Measurements from ENCODE around the gene RAD54L.
"Not testable (repeated sequence)": the region's sequence is repeated elsewhere in the genome, so short reads cannot be mapped to it uniquely, and the experiment has no call there.

RAD54L gene

DNA sequence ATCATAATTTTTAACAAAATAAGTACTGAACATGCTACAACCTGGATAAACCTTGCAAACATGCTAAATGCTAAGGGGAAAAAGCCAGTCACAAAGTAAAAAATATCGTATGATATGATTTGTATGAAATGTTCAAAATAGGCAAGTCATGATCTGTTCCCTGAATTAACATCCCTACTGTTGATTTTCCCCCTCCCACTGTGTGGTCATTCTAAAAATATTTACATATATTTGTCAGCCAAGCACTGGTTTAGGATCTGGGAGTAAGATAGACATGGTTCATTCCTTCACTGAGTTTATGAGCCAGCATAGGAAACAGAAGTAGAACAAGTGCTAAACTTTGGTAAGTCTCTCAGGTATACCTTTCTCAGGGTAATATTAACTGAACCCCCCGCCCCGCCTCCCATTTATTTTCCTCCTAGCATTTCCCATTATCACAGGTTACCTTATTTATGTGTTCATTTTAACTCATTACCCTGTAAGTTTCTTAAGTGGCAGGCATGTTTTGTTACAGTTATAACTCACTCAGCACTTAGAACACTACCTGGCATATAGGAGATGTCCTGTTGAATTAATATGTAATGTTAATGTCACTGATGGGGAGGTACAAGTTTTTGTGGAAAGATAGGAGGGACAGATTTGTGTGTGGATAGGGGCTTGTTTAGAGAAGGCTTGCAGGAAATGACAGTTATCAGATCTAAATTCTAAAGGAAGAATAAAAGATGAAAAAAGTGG, 68.3 kb downstream of the RAD54L start:
- Histone ChIP-seq H3K27ac (replicated peaks) (no peak overlapping the region), H3K27me3 (ENCODE audit: insufficient read depth, poor library complexity, severe bottlenecking) (no peaks in the 10 kb centered on the region), H3K4me3 (replicated peaks; ENCODE audit: insufficient read depth, low read length) (no peak overlapping the region)
- DNase-seq (ENCODE audit: low read depth in 1 of 2, low spot score in 1 of 2), result no peak
- TF ChIP-seq GABPA (IDR thresholded peaks at IDR 0.05; ENCODE audit: low read depth), result no peak
- TF ChIP-seq, protein P1, sequence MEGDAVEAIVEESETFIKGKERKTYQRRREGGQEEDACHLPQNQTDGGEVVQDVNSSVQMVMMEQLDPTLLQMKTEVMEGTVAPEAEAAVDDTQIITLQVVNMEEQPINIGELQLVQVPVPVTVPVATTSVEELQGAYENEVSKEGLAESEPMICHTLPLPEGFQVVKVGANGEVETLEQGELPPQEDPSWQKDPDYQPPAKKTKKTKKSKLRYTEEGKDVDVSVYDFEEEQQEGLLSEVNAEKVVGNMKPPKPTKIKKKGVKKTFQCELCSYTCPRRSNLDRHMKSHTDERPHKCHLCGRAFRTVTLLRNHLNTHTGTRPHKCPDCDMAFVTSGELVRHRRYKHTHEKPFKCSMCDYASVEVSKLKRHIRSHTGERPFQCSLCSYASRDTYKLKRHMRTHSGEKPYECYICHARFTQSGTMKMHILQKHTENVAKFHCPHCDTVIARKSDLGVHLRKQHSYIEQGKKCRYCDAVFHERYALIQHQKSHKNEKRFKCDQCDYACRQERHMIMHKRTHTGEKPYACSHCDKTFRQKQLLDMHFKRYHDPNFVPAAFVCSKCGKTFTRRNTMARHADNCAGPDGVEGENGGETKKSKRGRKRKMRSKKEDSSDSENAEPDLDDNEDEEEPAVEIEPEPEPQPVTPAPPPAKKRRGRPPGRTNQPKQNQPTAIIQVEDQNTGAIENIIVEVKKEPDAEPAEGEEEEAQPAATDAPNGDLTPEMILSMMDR (IDR thresholded peaks at IDR 0.05; ENCODE audit: insufficient read depth, low read length), result no peak
- TF ChIP-seq, protein P2, sequence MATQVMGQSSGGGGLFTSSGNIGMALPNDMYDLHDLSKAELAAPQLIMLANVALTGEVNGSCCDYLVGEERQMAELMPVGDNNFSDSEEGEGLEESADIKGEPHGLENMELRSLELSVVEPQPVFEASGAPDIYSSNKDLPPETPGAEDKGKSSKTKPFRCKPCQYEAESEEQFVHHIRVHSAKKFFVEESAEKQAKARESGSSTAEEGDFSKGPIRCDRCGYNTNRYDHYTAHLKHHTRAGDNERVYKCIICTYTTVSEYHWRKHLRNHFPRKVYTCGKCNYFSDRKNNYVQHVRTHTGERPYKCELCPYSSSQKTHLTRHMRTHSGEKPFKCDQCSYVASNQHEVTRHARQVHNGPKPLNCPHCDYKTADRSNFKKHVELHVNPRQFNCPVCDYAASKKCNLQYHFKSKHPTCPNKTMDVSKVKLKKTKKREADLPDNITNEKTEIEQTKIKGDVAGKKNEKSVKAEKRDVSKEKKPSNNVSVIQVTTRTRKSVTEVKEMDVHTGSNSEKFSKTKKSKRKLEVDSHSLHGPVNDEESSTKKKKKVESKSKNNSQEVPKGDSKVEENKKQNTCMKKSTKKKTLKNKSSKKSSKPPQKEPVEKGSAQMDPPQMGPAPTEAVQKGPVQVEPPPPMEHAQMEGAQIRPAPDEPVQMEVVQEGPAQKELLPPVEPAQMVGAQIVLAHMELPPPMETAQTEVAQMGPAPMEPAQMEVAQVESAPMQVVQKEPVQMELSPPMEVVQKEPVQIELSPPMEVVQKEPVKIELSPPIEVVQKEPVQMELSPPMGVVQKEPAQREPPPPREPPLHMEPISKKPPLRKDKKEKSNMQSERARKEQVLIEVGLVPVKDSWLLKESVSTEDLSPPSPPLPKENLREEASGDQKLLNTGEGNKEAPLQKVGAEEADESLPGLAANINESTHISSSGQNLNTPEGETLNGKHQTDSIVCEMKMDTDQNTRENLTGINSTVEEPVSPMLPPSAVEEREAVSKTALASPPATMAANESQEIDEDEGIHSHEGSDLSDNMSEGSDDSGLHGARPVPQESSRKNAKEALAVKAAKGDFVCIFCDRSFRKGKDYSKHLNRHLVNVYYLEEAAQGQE (IDR thresholded peaks at IDR 0.05; ENCODE audit: insufficient replicate concordance, low read depth), result no peak
- TF ChIP-seq SPI1 (IDR thresholded peaks at IDR 0.05; ENCODE audit: borderline replicate concordance, low read depth), result no peak
- no peak for TF ChIP-seq POLR2AphosphoS5 (IDR thresholded peaks at IDR 0.05; ENCODE audit: low read depth)

DNA sequence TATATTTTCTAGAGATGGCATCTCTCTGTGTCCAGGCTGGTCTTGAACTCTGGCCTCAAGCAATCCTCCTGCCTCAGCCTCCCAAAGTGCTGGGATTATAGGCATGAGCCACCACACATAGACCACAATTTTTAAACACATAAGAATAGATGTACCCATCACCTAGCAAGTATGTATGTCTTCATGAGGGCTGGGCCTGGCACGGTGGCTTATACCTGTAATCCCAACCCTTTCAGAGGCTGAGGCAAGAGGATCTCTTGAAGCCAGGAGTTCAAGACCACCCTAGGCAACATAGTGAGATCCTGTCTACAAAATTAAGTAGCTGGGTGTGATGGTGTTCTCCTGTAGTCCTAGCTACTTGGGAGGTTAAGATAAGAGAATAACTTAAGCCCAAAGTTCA, 69.8 kb downstream of the RAD54L start:
- Histone ChIP-seq H3K4me3 (replicated peaks; ENCODE audit: insufficient read depth, low read length) (no peak overlapping the region), H3K27ac (replicated peaks) (no peak overlapping the region), H3K27me3 (ENCODE audit: insufficient read depth, poor library complexity, severe bottlenecking) (no peaks in the 10 kb centered on the region)
- DNase-seq (ENCODE audit: low read depth in 1 of 2, low spot score in 1 of 2), result no peak
- no peak for TF ChIP-seq GABPA (IDR thresholded peaks at IDR 0.05; ENCODE audit: low read depth)
- TF ChIP-seq POLR2AphosphoS5 (IDR thresholded peaks at IDR 0.05; ENCODE audit: low read depth), result 0 out of 2 replicates have a peak, but pooled peaks have one; percentile 33
- TF ChIP-seq, protein P2 (IDR thresholded peaks at IDR 0.05; ENCODE audit: insufficient replicate concordance, low read depth), result no peak

DNA sequence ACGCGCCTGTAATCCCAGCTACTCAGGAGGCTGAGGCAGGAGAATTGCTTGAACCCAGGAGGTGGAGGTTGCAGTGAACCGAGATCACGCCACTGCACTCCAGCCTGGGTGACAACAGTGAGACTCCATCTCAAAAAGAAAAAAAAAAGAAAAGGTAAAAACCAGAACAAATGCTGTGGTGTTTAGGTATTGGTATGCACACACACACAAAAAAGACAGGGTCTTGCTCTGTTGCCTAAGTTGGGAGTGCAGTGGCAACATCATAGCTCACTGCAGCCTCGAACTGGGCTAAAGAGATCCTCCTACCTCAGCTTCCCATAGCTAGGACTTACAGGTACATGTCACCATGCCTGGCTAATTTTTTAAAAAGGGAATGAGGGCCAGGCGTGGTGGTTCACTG, 71.7 kb downstream of the RAD54L start:
- not testable (repeated sequence) for H3K4me3 ChIP-seq (replicated peaks; ENCODE audit: insufficient read depth, low read length); H3K27ac ChIP-seq (replicated peaks); DNase-seq (ENCODE audit: low read depth in 1 of 2, low spot score in 1 of 2); H3K27me3 ChIP-seq (ENCODE audit: insufficient read depth, poor library complexity, severe bottlenecking)

DNA sequence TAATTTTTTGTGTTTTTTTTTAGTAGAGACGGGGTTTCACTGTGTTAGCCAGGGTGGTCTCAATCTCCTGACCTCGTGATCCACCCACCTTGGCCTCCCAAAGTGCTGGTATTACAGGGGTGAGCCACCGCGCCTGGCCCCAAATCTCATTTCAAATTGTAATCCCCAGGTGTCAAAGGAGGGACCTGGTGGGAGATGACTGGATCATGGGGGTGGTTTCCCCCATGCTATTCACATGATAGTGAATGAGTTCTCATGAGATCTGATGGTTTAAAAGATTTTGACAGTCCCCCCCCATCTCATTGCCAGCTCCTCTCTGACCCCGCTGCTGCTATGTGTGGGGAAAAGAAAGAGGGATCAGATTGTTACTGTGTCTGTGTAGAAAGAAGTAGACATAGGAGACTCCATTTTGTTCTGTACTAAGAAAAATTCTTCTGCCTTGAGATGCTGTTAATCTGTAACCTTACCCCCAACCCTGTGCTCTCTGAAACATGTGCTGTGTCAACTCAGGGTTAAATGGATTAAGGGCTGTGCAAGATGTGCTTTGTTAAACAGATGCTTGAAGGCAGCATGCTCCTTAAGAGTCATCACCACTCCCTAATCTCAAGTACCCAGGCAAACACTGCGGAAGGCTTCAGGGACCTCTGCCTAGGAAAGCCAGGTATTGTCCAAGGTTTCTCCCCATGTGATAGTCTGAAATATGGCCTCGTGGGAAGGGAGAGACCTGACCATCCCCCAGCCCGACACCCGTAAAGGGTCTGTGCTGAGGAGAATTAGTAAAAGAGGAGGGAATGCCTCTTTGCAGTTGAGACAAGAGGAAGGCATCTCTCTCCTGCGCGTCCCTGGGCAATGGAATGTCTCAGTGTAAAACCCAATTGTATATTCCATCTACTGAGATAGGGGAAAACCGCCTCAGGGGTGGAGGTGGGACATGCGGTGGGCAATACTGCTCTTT, 72.7 kb downstream of the RAD54L start:
- DNase-seq (ENCODE audit: low read depth in 1 of 2, low spot score in 1 of 2); H3K27ac ChIP-seq (replicated peaks); H3K4me3 ChIP-seq (replicated peaks; ENCODE audit: insufficient read depth, low read length); H3K27me3 ChIP-seq (ENCODE audit: insufficient read depth, poor library complexity, severe bottlenecking): not testable (repeated sequence)

DNA sequence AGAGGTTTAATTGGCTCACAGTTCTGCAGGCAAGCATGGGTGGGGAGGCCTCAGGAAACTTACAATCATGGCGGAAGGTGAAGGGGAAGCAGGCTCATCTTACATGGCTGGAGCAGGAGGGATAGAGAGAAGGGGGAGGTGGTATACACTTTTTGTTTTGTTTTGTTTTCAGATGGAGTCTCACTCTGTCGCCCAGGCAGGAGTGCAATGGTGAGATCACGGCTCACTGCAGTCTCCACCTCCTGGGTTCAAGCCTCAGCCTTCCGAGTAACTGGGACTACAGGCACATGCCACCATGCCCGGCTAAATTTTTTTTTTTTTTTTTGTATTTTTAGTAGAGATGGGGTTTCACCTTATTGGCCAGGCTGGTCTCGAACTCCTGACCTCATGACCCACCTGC, 74.6 kb downstream of the RAD54L start:
- DNase-seq (ENCODE audit: low read depth in 1 of 2, low spot score in 1 of 2); H3K27me3 ChIP-seq (ENCODE audit: insufficient read depth, poor library complexity, severe bottlenecking); H3K4me3 ChIP-seq (replicated peaks; ENCODE audit: insufficient read depth, low read length); H3K27ac ChIP-seq (replicated peaks): not testable (repeated sequence)

DNA sequence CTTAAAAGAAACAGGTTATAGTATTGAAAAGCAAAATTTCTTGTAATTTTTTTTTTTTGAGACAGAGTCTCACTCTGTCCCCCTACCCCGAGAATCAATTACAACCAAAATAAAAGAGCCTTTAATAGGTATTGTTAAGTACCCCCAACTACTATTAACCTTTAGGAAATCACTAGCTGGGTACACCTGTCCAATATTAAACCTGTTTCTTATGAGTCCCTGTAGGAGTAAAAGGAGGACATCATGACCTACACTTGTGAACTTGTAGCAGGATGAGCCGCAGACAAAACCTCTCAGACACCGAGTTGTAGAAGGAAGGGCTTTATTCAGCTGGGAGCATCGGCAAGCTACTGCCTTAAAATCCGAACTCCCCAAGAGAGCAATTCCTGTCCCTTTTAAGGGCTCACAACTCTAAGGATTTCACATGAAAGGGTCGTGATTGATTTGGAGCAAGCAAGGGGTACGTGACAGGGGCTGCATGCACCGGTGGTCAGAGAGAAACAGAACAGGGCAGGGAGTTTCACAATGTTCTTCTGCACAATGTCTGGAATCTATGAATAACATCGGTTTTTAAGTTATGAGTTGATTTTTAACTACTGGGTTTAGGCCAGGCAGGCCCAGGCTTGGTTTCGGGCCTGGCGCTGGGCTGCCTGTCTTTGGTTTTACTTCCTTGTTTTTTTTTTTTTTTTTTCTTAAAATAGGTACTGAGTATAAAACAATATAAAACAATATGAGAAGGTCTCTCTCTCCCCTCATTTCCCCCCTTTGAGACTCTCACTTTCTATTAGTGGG, 77.9 kb downstream of the RAD54L start:
- DNase-seq (ENCODE audit: low read depth in 1 of 2, low spot score in 1 of 2); H3K27ac ChIP-seq (replicated peaks); H3K4me3 ChIP-seq (replicated peaks; ENCODE audit: insufficient read depth, low read length); H3K27me3 ChIP-seq (ENCODE audit: insufficient read depth, poor library complexity, severe bottlenecking): not testable (repeated sequence)
